RWPE1 (cell line): Measurements from ENCODE around the gene COPA.

Experiments
- CTCF ChIA-PET: fragments of 350-600 bp; sonication (Branson Sonifier 250); formaldehyde crosslinking; extraction: SDS; loops from one replicate; lab custom pipeline; 2021; lab: Yijun Ruan, JAX
- POLR2A ChIA-PET: fragments of 400-600 bp; formaldehyde crosslinking; extraction: SDS; loops from one replicate; lab custom pipeline; 2020; ENCODE audit warnings: antibody characterized with exemption; ENCODE audit not compliant: low non-redundant PET; lab: Yijun Ruan, JAX
- DNase-seq: peaks from one replicate; pipeline ENCODE4 v3.0.0; 2012; ENCODE audit warnings: low spot score
- H3K27ac ChIP-seq: fragments of 450-650 bp; 2 replicates; pipeline ENCODE4 v1.5.1; 2017
- CTCF ChIP-seq: fragments of 450-650 bp; conservative IDR thresholded peaks from 2 replicates; pipeline ENCODE4 v1.5.1; 2017; ENCODE audit warnings: low read depth, mild to moderate bottlenecking

COPA gene

GRCh38 chr1:160325252-160325651, 17.8 kb downstream of the COPA start:
- H3K27ac ChIP-seq = no peak overlapping the region
- ChIA-PET CTCF (no interaction called here), POLR2A (no interaction called here)
- TF ChIP-seq CTCF = no peak
- DNase-seq = no peak

GRCh38 chr1:160322831-160323230, 20.2 kb downstream of the COPA start:
- no peak for TF ChIP-seq CTCF
- POLR2A ChIA-PET = interaction anchor here (0.7 kb wide), 1 partner anchor 747 kb away, joined by 3 read pairs; no protein-coding TSS in a partner anchor
- DNase-seq = no peak
- CTCF ChIA-PET = no interaction called here
- H3K27ac ChIP-seq = no peak overlapping the region

GRCh38 chr1:160315359-160315758, 27.7 kb downstream of the COPA start:
- POLR2A ChIA-PET = no interaction called here
- H3K27ac ChIP-seq = no peak overlapping the region
- CTCF ChIA-PET = no interaction called here
- no peak for TF ChIP-seq CTCF
- DNase-seq = no peak

GRCh38 chr1:160309571-160309970, 33.5 kb downstream of the COPA start:
- no peak for TF ChIP-seq CTCF
- CTCF ChIA-PET = no interaction called here
- POLR2A ChIA-PET = no interaction called here
- H3K27ac ChIP-seq = no peak overlapping the region
- DNase-seq = no peak

GRCh38 chr1:160309185-160309557, 33.9 kb downstream of the COPA start:
- ChIA-PET POLR2A (no interaction called here), CTCF (interaction anchor here (0.6 kb wide), 2 partner anchors 17 to 64 kb away, joined by 3 to 9 read pairs; no protein-coding TSS in a partner anchor)
- DNase-seq = no peak
- no peak overlapping the region for H3K27ac ChIP-seq
- no peak for TF ChIP-seq CTCF

GRCh38 chr1:160308451-160309184, 34.4 kb downstream of the COPA start:
- no peak for TF ChIP-seq CTCF
- DNase-seq = no peak
- ChIA-PET CTCF (interaction anchor here (0.6 kb wide), 2 partner anchors 17 to 65 kb away, joined by 3 to 9 read pairs; no protein-coding TSS in a partner anchor), POLR2A (no interaction called here)
- H3K27ac ChIP-seq = no peak overlapping the region
